Stimulated activated naive CD8-positive, alpha-beta T cell treated with anti-CD3 and anti-CD28 coated beads, Interleukin-15, Interleukin-2, amounts not matched to agents 100 ng/mL and 50 ng/mL, for 24 hours (primary cell): Measurements from ENCODE around the gene TNMD.

Experiments
- H3K27ac Mint-ChIP-seq: one replicate; pipeline ENCODE4 v1.8.0; 2021; ENCODE audit warnings: mild to moderate bottlenecking, mixed read lengths
- H3K27me3 Mint-ChIP-seq: one replicate; pipeline ENCODE4 v1.8.0; 2021; ENCODE audit warnings: mixed read lengths
- H3K36me3 Mint-ChIP-seq: one replicate; pipeline ENCODE4 v1.8.0; 2021; ENCODE audit warnings: low read depth, mixed read lengths
- H3K4me1 Mint-ChIP-seq: one replicate; pipeline ENCODE4 v1.8.0; 2021; ENCODE audit warnings: low read depth, mixed read lengths
- H3K4me3 Mint-ChIP-seq: one replicate; pipeline ENCODE4 v1.8.0; 2021; ENCODE audit warnings: mild to moderate bottlenecking, mixed read lengths
- H3K9me3 Mint-ChIP-seq: one replicate; pipeline ENCODE4 v1.8.0; 2021; ENCODE audit warnings: mixed read lengths

The TNMD gene

GRCh38 chrX:100625985-100626491, 41.3 kb downstream of the TNMD start:
- Mint-ChIP-seq H3K27me3 (no peaks in the 10 kb centered on the region), H3K4me3 (no peak overlapping the region), H3K9me3 (no peaks in the 10 kb centered on the region), H3K36me3 (no peaks in the 10 kb centered on the region), H3K4me1 (peaks cover 11% of the 10 kb centered on the region), H3K27ac (no peak overlapping the region)

GRCh38 chrX:100635040-100635439, 50.3 kb downstream of the TNMD start:
- H3K27me3 Mint-ChIP-seq, result peaks cover 18% of the 10 kb centered on the region
- no peaks in the 10 kb centered on the region for H3K36me3 Mint-ChIP-seq
- H3K9me3 Mint-ChIP-seq, result no peaks in the 10 kb centered on the region
- peaks cover 7% of the 10 kb centered on the region for H3K4me1 Mint-ChIP-seq
- no peak overlapping the region for H3K27ac Mint-ChIP-seq
- H3K4me3 Mint-ChIP-seq, result no peak overlapping the region

DNA sequence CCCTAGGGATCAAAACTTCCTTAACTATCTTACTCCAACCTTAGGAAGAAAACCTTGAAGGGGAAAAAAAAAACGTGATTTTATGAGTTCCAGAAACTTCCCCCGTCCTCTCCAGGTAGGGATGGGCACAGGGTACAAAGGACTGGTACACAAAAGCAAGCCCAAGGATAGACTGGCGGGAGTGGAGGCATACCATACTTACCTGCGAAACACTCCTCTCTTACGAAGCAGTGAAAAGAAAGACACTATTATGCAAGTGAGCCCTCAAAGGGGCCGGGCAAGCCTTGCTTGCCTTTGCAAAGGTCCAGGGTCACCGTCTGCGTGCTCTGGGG, 51.2 kb downstream of the TNMD start:
- Mint-ChIP-seq H3K4me1 (peaks cover 7% of the 10 kb centered on the region), H3K36me3 (no peaks in the 10 kb centered on the region), H3K27me3 (peaks cover 18% of the 10 kb centered on the region), H3K9me3 (no peaks in the 10 kb centered on the region), H3K4me3 (peak overlapping the region; percentile 81), H3K27ac (no peak overlapping the region)

DNA sequence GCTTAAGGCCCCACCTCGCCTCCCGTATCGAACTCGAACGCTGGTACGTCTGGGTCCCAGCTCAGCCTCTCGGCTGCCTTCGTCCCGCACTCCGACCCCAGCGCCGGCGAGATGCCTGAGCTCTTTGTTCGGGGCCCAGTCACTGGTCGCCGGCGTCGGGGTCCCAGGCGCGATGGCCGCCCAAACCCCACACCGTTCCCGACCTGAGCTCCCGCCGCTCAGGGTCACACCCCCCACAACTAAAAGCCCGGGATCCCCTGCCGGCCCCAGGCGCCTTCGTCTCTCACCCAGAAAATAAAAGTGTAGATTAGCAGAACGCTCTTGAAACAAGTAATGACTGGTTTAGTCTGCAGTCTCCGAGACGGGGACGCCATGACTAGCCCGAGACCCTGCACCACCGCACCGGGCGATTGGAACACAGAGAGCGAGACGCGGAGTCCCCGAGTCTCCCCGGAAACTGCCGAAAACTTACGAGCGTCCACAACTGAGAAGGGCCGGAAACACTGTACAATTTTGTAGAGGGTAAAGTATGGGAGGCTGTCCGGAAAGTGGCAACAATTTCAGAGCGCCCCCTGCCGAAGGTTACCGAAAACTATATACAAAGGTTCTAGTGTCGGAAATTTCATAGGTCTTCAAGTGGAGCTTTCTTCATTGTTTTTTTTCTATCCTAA, 51.7 kb downstream of the TNMD start, which contains the start of gene TSPAN6:
TSS of gene TSPAN6 (minus strand) at position 486 of the 671 bp plus-strand sequence. CDS start at position 374, 112 bp downstream.
- Mint-ChIP-seq H3K36me3 (no peaks in the 10 kb centered on the region), H3K4me3 (peak within 1 kb of the TSS; percentile 81), H3K27me3 (peaks cover 18% of the 10 kb centered on the region), H3K4me1 (peaks cover 7% of the 10 kb centered on the region), H3K27ac (no peak within 1 kb of the TSS), H3K9me3 (no peaks in the 10 kb centered on the region)

DNA sequence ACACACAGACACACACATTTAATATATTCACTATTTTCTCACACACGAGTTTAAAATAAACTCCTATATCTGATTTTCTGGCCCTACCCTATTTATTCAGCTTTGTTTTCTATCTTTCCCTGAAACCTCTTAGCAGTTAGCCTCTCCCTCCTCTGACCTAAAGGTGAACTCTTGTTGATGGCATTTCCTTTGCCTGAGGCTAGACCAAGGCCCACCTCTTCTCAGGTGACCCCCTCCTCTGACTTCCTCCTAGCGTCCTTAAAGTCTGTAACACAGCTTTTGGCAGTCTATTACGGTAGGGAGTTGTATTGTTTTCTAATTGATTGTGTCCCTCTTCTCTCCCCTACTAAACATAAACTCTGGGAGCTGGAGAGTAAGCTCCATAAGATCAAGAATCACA, 57.6 kb downstream of the TNMD start:
- peaks cover 22% of the 10 kb centered on the region for H3K27me3 Mint-ChIP-seq
- H3K27ac Mint-ChIP-seq, result no peak overlapping the region

DNA sequence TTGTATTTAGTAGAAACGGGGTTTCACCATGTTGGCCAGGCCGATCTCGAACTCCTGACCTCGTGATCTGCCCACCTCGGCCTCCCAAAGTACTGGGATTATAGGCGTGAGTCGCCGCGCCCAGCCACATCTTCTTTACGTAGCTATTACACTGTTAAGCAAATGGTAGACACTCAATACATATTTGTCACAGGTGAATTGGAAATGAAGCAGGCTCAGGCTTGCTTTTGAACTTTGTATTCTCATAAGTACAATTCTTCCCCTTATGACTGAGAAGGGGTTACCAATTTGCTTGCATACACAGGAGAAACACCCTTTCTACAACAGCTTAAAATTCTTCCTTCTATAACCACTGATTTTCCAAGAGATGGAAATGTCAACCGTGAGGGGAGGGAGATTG, 58.5 kb downstream of the TNMD start:
- Mint-ChIP-seq H3K27me3 (peaks cover 22% of the 10 kb centered on the region), H3K4me1 (no peaks in the 10 kb centered on the region), H3K36me3 (no peaks in the 10 kb centered on the region), H3K4me3 (no peak overlapping the region), H3K9me3 (no peaks in the 10 kb centered on the region), H3K27ac (no peak overlapping the region)

More for the DNA sequence above, 57.6 kb downstream of the TNMD start:
- Mint-ChIP-seq H3K4me1 (no peaks in the 10 kb centered on the region), H3K36me3 (no peaks in the 10 kb centered on the region), H3K4me3 (no peak overlapping the region), H3K9me3 (no peaks in the 10 kb centered on the region)

- Mint-ChIP-seq H3K9me3 (no peaks in the 10 kb centered on the region), H3K27ac (no peak within 1 kb of the TSS), H3K27me3 (peaks cover 18% of the 10 kb centered on the region), H3K36me3 (no peaks in the 10 kb centered on the region), H3K4me3 (no peak within 1 kb of the TSS), H3K4me1 (no peaks in the 10 kb centered on the region)
Observed at GRCh38 chrX:100643956-100644860, 59.5 kb downstream of the TNMD start, which contains the start of gene SRPX2. Gene SRPX2 (plus strand): TSS chrX:100644199. CDS start chrX:100646323, 2,124 bp downstream.

GRCh38 chrX:100645106-100645505, 60.4 kb downstream of the TNMD start:
- no peaks in the 10 kb centered on the region for H3K36me3 Mint-ChIP-seq
- peaks cover 12% of the 10 kb centered on the region for H3K27me3 Mint-ChIP-seq
- H3K9me3 Mint-ChIP-seq, result no peaks in the 10 kb centered on the region
- no peak overlapping the region for H3K4me3 Mint-ChIP-seq
- H3K27ac Mint-ChIP-seq, result no peak overlapping the region
- H3K4me1 Mint-ChIP-seq, result no peaks in the 10 kb centered on the region

DNA sequence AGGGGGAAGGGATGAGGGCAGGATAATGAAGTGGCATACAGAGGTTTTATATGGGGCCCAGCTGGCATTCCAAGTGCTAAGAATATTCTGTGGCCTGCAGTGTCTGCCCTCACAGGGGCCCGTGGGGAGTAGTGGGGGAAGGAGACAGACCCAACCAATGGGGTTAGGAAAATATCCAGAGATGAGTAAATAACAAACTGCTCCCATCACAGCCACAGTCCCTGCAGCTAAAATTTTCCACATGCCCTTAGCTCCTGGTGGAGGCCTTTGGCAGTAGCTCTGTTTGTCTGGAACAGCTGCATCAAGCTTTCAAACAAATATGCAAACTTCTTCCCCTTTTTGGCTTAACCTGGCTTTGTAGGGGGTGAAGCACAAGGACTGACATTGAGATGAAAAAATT, 62.4 kb downstream of the TNMD start:
- H3K4me1 Mint-ChIP-seq, result no peaks in the 10 kb centered on the region
- no peak overlapping the region for H3K27ac Mint-ChIP-seq
- no peaks in the 10 kb centered on the region for H3K9me3 Mint-ChIP-seq
- peaks cover 11% of the 10 kb centered on the region for H3K27me3 Mint-ChIP-seq
- no peaks in the 10 kb centered on the region for H3K36me3 Mint-ChIP-seq
- H3K4me3 Mint-ChIP-seq, result no peak overlapping the region

- Mint-ChIP-seq H3K4me3 (no peak overlapping the region), H3K4me1 (no peaks in the 10 kb centered on the region)
Observed at GRCh38 chrX:100647739-100648138, 63.0 kb downstream of the TNMD start.

GRCh38 chrX:100648458-100649417, 64.0 kb downstream of the TNMD start:
- no peaks in the 10 kb centered on the region for H3K36me3 Mint-ChIP-seq
- no peaks in the 10 kb centered on the region for H3K4me1 Mint-ChIP-seq
- no peak overlapping the region for H3K4me3 Mint-ChIP-seq
- no peaks in the 10 kb centered on the region for H3K9me3 Mint-ChIP-seq
- no peak overlapping the region for H3K27ac Mint-ChIP-seq
- peaks cover 7% of the 10 kb centered on the region for H3K27me3 Mint-ChIP-seq

More at GRCh38 chrX:100647739-100648138, 63.0 kb downstream of the TNMD start:
- H3K36me3 Mint-ChIP-seq, result no peaks in the 10 kb centered on the region
- H3K27me3 Mint-ChIP-seq, result peaks cover 7% of the 10 kb centered on the region
- no peaks in the 10 kb centered on the region for H3K9me3 Mint-ChIP-seq
- H3K27ac Mint-ChIP-seq, result no peak overlapping the region
